ENCODE results near the gene CAPN13. TPM values are rescaled to one million over a fixed set of nuclear protein-coding genes. Genes with fewer than 3 reads are reported as not detected.

CAPN13 gene
- total RNA-seq, 2 donors from 2014 or later, result not detected

GRCh38 chr2:30722936-30723725 is 84.1 kb downstream of the CAPN13 start:
- peaks cover 48% of the 10 kb centered on the region for H3K27me3 Mint-ChIP-seq
- no peak for ATAC-seq

GRCh38 chr2:30721668-30722647 is 85.3 kb downstream of the CAPN13 start:
- DNase-seq (no peak), ATAC-seq (no peak)
- Mint-ChIP-seq H3K4me1 (peaks cover 1% of the 10 kb centered on the region), H3K4me3 (no peak overlapping the region), H3K36me3 (ENCODE audit: low read depth) (peaks cover 2% of the 10 kb centered on the region), H3K27ac (no peak overlapping the region), H3K27me3 (peaks cover 51% of the 10 kb centered on the region)
- H3K9me3 ChIP-seq (ENCODE audit: control insufficient read depth, low read length, poor library complexity, severe bottlenecking), result no peaks in the 10 kb centered on the region

More at GRCh38 chr2:30722936-30723725, 84.1 kb downstream of the CAPN13 start:
- Mint-ChIP-seq H3K4me3 (no peak overlapping the region), H3K36me3 (ENCODE audit: low read depth) (peaks cover 2% of the 10 kb centered on the region), H3K4me1 (no peaks in the 10 kb centered on the region), H3K27ac (no peak overlapping the region)
- H3K9me3 ChIP-seq (ENCODE audit: control insufficient read depth, low read length, poor library complexity, severe bottlenecking), result no peaks in the 10 kb centered on the region
- no peak for DNase-seq

DNA sequence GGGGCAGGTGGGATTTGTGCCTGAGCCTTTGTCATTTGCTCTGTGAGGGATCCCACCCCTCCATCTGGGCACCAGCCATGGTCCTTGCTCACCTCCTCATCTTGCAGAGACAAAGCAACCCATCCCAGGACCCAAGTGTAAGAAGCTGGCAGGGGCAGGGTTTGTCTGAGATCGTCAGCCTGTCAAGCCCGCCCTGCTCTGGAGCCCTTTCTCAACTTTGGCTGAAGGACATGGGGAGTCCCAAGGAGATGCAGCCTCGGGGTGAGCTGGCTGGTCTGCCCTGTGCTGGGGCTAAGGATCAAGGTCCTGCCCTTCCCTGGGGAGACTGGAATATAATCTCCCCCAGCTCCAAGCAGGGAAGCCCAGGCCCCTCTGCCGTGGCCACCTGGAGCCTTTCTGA is 86.0 kb downstream of the CAPN13 start:
- Mint-ChIP-seq H3K4me1 (peaks cover 3% of the 10 kb centered on the region), H3K27ac (no peak overlapping the region), H3K36me3 (ENCODE audit: low read depth) (peaks cover 2% of the 10 kb centered on the region), H3K4me3 (no peak overlapping the region), H3K27me3 (peaks cover 53% of the 10 kb centered on the region)
- DNase-seq, result no peak
- H3K9me3 ChIP-seq (ENCODE audit: control insufficient read depth, low read length, poor library complexity, severe bottlenecking), result no peaks in the 10 kb centered on the region
- no peak for ATAC-seq

GRCh38 chr2:30717081-30717650 is 90.1 kb downstream of the CAPN13 start:
- Mint-ChIP-seq H3K4me3 (no peak overlapping the region), H3K36me3 (ENCODE audit: low read depth) (peaks cover 2% of the 10 kb centered on the region), H3K27me3 (peaks cover 16% of the 10 kb centered on the region), H3K27ac (peak overlapping the region; percentile 83), H3K4me1 (peaks cover 3% of the 10 kb centered on the region)
- no peak for DNase-seq
- H3K9me3 ChIP-seq (ENCODE audit: control insufficient read depth, low read length, poor library complexity, severe bottlenecking), result no peaks in the 10 kb centered on the region
- no peak for ATAC-seq

DNA sequence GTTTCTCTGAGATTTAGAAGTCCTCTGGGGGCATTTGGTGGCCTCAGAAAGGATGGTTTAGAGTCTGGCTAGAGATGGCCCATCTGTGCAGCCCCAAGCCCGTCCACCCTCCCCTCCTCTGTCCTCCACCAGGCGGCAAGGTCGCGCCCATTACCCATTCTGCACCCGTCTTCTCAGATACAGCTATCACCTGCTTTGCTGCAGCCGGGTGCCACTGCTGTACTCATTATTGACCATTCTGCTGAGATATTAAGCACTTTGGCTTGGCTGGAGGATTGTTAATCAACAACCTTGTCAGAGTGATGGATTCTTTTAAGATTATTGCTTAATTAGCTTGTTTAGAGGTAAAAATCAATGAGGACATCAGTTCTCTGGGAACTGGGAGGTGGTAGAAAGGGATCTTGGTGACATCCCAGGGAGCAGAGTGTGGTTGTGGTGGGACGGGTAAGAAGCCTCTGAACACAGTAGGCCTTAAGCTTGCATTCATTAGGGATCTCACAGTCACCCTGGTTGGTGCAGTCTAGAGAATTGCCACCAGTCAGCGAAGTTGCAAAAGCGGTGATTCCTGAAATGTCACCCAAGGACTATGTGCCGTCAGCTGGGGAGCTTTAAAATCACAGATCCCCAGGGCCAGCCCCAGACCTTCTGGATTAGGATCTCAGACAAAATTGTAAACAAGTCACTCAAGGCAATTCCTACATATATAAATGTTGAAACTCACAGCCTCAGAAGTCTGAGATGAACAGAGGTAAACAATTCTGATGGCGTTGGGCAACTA is 90.9 kb downstream of the CAPN13 start:
- Mint-ChIP-seq H3K27me3 (peaks cover 16% of the 10 kb centered on the region), H3K4me1 (peaks cover 7% of the 10 kb centered on the region), H3K36me3 (ENCODE audit: low read depth) (peaks cover 2% of the 10 kb centered on the region), H3K27ac (no peak overlapping the region), H3K4me3 (no peak overlapping the region)
- DNase-seq (no peak), ATAC-seq (no peak)
- no peaks in the 10 kb centered on the region for H3K9me3 ChIP-seq (ENCODE audit: control insufficient read depth, low read length, poor library complexity, severe bottlenecking)

DNA sequence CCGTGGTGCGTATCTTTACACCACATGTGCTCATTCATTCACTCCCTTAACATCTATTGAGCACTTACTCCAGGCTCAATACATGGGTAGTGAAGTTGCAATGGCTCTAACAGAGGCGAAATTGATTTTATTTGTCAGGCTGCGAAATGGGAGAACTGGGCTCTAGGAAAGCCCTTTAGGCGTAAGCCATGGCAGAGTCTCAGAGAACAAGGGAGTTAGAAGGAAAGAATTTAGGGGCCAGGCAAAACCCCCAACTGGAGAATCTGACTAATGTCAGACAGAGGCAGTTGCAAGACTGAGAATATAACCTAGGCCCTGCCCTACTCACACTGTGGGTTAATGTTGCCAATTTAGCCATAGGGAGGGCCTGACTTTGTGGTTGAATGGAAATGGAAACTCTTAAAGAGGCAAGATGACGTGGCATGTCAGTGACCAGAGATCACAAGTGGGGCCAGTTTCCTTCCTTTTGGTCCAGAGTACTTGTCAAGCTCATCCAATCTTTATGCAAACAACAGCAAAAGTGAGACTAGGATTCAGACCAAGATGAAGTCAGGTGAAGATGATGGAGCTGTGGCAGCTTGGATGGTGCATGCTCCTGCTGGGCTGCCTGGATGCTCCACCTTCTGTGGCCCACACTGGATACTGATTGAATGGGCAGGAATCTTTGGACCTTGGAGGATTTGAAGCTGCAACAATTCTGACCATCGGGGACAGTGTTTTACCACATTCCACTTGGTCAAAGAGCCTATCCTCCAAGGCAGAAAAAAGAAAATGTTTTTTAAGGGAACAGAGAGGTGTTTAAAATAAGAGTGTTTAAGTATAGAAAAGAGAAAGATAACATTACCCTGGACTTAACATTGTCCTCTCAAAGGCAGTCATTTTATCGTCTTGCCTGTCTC is 92.2 kb downstream of the CAPN13 start:
- no peak overlapping the region for H3K27ac Mint-ChIP-seq
- H3K27me3 Mint-ChIP-seq, result peaks cover 12% of the 10 kb centered on the region
- no peak for DNase-seq
- ATAC-seq, result no peak
- H3K4me3 Mint-ChIP-seq, result no peak overlapping the region
- H3K4me1 Mint-ChIP-seq, result peaks cover 7% of the 10 kb centered on the region
- no peaks in the 10 kb centered on the region for H3K36me3 Mint-ChIP-seq (ENCODE audit: low read depth)
- no peaks in the 10 kb centered on the region for H3K9me3 ChIP-seq (ENCODE audit: control insufficient read depth, low read length, poor library complexity, severe bottlenecking)

DNA sequence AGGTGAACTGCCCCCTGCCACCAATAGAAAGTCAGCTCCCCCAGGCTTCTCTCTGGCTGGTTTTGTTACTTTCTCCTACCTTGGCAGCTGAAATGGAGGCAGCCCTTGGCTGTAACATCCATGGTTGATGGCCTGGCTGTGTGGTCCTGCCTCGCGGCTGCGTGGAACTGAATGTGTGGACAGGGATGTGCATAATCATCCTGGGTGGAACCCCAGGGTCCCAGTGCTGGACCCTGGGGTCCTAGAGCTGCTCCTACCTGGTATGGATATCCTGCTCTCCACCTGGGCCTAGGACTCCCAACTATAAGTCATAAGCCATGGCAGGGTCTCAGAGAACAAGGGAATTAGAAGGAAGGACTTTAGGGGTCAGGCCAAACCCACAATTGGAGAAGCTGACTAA is 93.5 kb downstream of the CAPN13 start:
- no peaks in the 10 kb centered on the region for H3K36me3 Mint-ChIP-seq (ENCODE audit: low read depth)
- DNase-seq, result no peak
- peak overlapping the region; percentile 76 for H3K27ac Mint-ChIP-seq
- H3K9me3 ChIP-seq (ENCODE audit: control insufficient read depth, low read length, poor library complexity, severe bottlenecking), result no peaks in the 10 kb centered on the region
- H3K4me1 Mint-ChIP-seq, result peaks cover 7% of the 10 kb centered on the region
- no peak for ATAC-seq
- no peak overlapping the region for H3K4me3 Mint-ChIP-seq
- peaks cover 5% of the 10 kb centered on the region for H3K27me3 Mint-ChIP-seq

GRCh38 chr2:30711646-30712085 is 95.6 kb downstream of the CAPN13 start:
- H3K27me3 Mint-ChIP-seq, result no peaks in the 10 kb centered on the region
- H3K27ac Mint-ChIP-seq, result no peak overlapping the region
- no peak overlapping the region for H3K4me3 Mint-ChIP-seq
- H3K36me3 Mint-ChIP-seq (ENCODE audit: low read depth), result no peaks in the 10 kb centered on the region
- DNase-seq (peak; percentile 53 to 76 (median 63)), ATAC-seq (peak; percentile 97)
- no peaks in the 10 kb centered on the region for H3K9me3 ChIP-seq (ENCODE audit: control insufficient read depth, low read length, poor library complexity, severe bottlenecking)
- peaks cover 7% of the 10 kb centered on the region for H3K4me1 Mint-ChIP-seq

- ATAC-seq (no peak), DNase-seq (no peak)
- no peak overlapping the region for H3K27ac Mint-ChIP-seq
- no peak overlapping the region for H3K4me3 Mint-ChIP-seq
- no peaks in the 10 kb centered on the region for H3K36me3 Mint-ChIP-seq (ENCODE audit: low read depth)
- H3K9me3 ChIP-seq (ENCODE audit: control insufficient read depth, low read length, poor library complexity, severe bottlenecking), result no peaks in the 10 kb centered on the region
- no peaks in the 10 kb centered on the region for H3K27me3 Mint-ChIP-seq
- H3K4me1 Mint-ChIP-seq, result peaks cover 7% of the 10 kb centered on the region
Measured at GRCh38 chr2:30710461-30710860, 96.8 kb downstream of the CAPN13 start.

DNA sequence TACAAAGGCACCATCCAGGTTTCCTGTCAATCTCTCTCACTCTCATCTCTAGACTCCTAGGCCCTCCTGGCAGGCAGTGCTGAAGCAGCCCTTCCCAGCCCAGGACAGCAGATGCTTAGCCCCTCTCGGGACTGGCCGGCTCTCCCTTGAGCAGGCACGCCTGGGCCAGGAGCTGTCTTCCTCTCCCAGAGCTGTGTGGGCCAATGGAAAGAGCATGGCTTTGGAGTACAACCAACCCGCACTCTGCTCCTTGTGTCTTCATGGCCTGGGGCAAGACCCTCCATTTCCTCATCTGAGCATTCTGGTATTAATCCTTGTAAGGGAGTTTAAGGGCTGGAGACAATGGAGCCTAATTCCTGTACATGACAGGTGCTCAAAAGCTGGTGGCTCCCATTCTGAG is 97.2 kb downstream of the CAPN13 start:
- no peak overlapping the region for H3K4me3 Mint-ChIP-seq
- no peak overlapping the region for H3K27ac Mint-ChIP-seq
- H3K36me3 Mint-ChIP-seq (ENCODE audit: low read depth), result no peaks in the 10 kb centered on the region
- DNase-seq (no peak), ATAC-seq (no peak)
- H3K4me1 Mint-ChIP-seq, result peaks cover 7% of the 10 kb centered on the region
- H3K9me3 ChIP-seq (ENCODE audit: control insufficient read depth, low read length, poor library complexity, severe bottlenecking), result no peaks in the 10 kb centered on the region
- no peaks in the 10 kb centered on the region for H3K27me3 Mint-ChIP-seq

GRCh38 chr2:30709516-30709915 is 97.7 kb downstream of the CAPN13 start:
- Mint-ChIP-seq H3K36me3 (ENCODE audit: low read depth) (no peaks in the 10 kb centered on the region), H3K27me3 (no peaks in the 10 kb centered on the region), H3K27ac (no peak overlapping the region), H3K4me1 (peaks cover 7% of the 10 kb centered on the region), H3K4me3 (no peak overlapping the region)
- no peak for DNase-seq
- no peak for ATAC-seq
- H3K9me3 ChIP-seq (ENCODE audit: control insufficient read depth, low read length, poor library complexity, severe bottlenecking), result no peaks in the 10 kb centered on the region
